ENCODE measurements around the gene MTURN.
"Not testable (repeated sequence)": the region's sequence is repeated elsewhere in the genome, so short reads cannot be mapped to it uniquely, and the experiment has no call there.

The MTURN gene

GRCh38 chr7:30134611-30135300, at the start of gene MTURN:
Gene MTURN, plus strand, starts transcription at chr7:30134986. Its CDS starts 151 bp downstream, at chr7:30135137.
- DNase-seq = peak; percentile 55

- no peak for DNase-seq
Observed at GRCh38 chr7:30086529-30086928, 48.3 kb upstream of the MTURN start.

GRCh38 chr7:30087371-30087770, 47.4 kb upstream of the MTURN start:
- no peak for DNase-seq

- DNase-seq = no peak
Observed at GRCh38 chr7:30088362-30088761, 46.4 kb upstream of the MTURN start.

- DNase-seq = no peak
Observed at GRCh38 chr7:30090111-30090510, 44.7 kb upstream of the MTURN start.

GRCh38 chr7:30091491-30091912, 43.3 kb upstream of the MTURN start:
- DNase-seq = no peak

- DNase-seq = no peak
Observed at GRCh38 chr7:30091987-30092386, 42.8 kb upstream of the MTURN start.

- DNase-seq = no peak
Observed at GRCh38 chr7:30093420-30093952, 41.3 kb upstream of the MTURN start.

- not testable (repeated sequence) for DNase-seq
Observed at GRCh38 chr7:30098599-30098998, 36.2 kb upstream of the MTURN start.

- no peak for DNase-seq
Observed at GRCh38 chr7:30102281-30102680, 32.5 kb upstream of the MTURN start.

- no peak for DNase-seq
Observed at GRCh38 chr7:30104157-30104556, 30.6 kb upstream of the MTURN start.

- DNase-seq = no peak
Observed at GRCh38 chr7:30112103-30112713, 22.6 kb upstream of the MTURN start.

GRCh38 chr7:30113144-30113543, 21.6 kb upstream of the MTURN start:
- no peak for DNase-seq

GRCh38 chr7:30114536-30115238, 20.1 kb upstream of the MTURN start:
- DNase-seq = no peak

GRCh38 chr7:30115709-30116297, 19.0 kb upstream of the MTURN start:
- no peak for DNase-seq

- DNase-seq = peak; percentile 94
Observed at GRCh38 chr7:30116771-30117170, 18.0 kb upstream of the MTURN start.

- DNase-seq = no peak
Observed at GRCh38 chr7:30117896-30118295, 16.9 kb upstream of the MTURN start.

- DNase-seq = no peak
Observed at GRCh38 chr7:30119890-30120577, 14.8 kb upstream of the MTURN start.

GRCh38 chr7:30133736-30134610, 813 bp upstream of the MTURN start:
- no peak for DNase-seq

- no peak for DNase-seq
Observed at GRCh38 chr7:30135301-30136116, 723 bp downstream of the MTURN start.

Data from NCI-H1694 treated with DMSO at 0.1 percent for 48 hours (cell line).